GM04504 (cell line): Measurements from ENCODE around the gene RWDD1.

Experiments used
- DNase-seq: peaks from one replicate; pipeline ENCODE4 v3.0.0-alpha.2; 2012; ENCODE audit warnings: low read depth

Gene RWDD1

GRCh38 chr6:116570856-116571682, at the start of gene RWDD1:
Gene RWDD1, plus strand, starts transcription at chr6:116571504. Its CDS starts 79 bp downstream, at chr6:116571583.
- DNase-seq: peak; percentile 99

- no peak for DNase-seq
Measured at GRCh38 chr6:116522896-116523295, 48.4 kb upstream of the RWDD1 start.

- no peak for DNase-seq
Measured at GRCh38 chr6:116524236-116524635, 47.1 kb upstream of the RWDD1 start.

GRCh38 chr6:116528133-116528532, 43.2 kb upstream of the RWDD1 start:
- no peak for DNase-seq

- no peak for DNase-seq
Measured at GRCh38 chr6:116528780-116529179, 42.5 kb upstream of the RWDD1 start.

- DNase-seq: no peak
Measured at GRCh38 chr6:116529466-116530290, 41.6 kb upstream of the RWDD1 start.

GRCh38 chr6:116530436-116530835, 40.9 kb upstream of the RWDD1 start:
- no peak for DNase-seq

GRCh38 chr6:116531675-116532570, 39.4 kb upstream of the RWDD1 start:
- peak; percentile 39 for DNase-seq

GRCh38 chr6:116533233-116533957, 37.9 kb upstream of the RWDD1 start:
- no peak for DNase-seq

- no peak for DNase-seq
Measured at GRCh38 chr6:116535109-116535508, 36.2 kb upstream of the RWDD1 start.

- peak; percentile 35 for DNase-seq
Measured at GRCh38 chr6:116536216-116536621, 35.1 kb upstream of the RWDD1 start.

GRCh38 chr6:116542426-116542825, 28.9 kb upstream of the RWDD1 start:
- no peak for DNase-seq

- DNase-seq: no peak
Measured at GRCh38 chr6:116543149-116543548, 28.2 kb upstream of the RWDD1 start.

GRCh38 chr6:116545651-116546050, 25.7 kb upstream of the RWDD1 start, which contains the start of gene TRAPPC3L:
Gene TRAPPC3L, minus strand, starts transcription at chr6:116545684. Its CDS starts 170 bp downstream, at chr6:116545514.
- no peak for DNase-seq

GRCh38 chr6:116547358-116547757, 23.9 kb upstream of the RWDD1 start:
- no peak for DNase-seq

GRCh38 chr6:116550796-116551195, 20.5 kb upstream of the RWDD1 start:
- DNase-seq: no peak

GRCh38 chr6:116553451-116553850, 17.9 kb upstream of the RWDD1 start, which contains the start of gene CALHM4:
Gene CALHM4, plus strand, starts transcription at chr6:116553751. Its CDS starts 43 bp downstream, at chr6:116553794.
- DNase-seq: no peak

- peak; percentile 58 for DNase-seq
Measured at GRCh38 chr6:116556065-116556464, 15.2 kb upstream of the RWDD1 start.

GRCh38 chr6:116556814-116557415, 14.4 kb upstream of the RWDD1 start:
- DNase-seq: no peak

- peak; percentile 87 for DNase-seq
Measured at GRCh38 chr6:116557893-116558292, 13.4 kb upstream of the RWDD1 start.

GRCh38 chr6:116560130-116560529, 11.2 kb upstream of the RWDD1 start:
- no peak for DNase-seq
